DOHH2 (cell line): Measurements from ENCODE around the gene LRRC27.

ENCODE experiments used
- EZH2phosphoT487 ChIP-seq: fragments of 200-600 bp; sonication (generic); IDR thresholded peaks from 2 replicates; pipeline ENCODE4 v1.6.1; 2017; ENCODE audit warnings: borderline replicate concordance, mild to moderate bottlenecking, antibody characterized with exemption, low read length, moderate library complexity, mixed read lengths
- TF ChIP-seq, protein P1 (sequence below): fragments of 200-600 bp; sonication (generic); IDR thresholded peaks from one replicate; pipeline ENCODE4 v1.5.1; 2014; ENCODE audit warnings: antibody characterized with exemption, mild to moderate bottlenecking, low read depth, low read length; ENCODE audit not compliant: poor library complexity, severe bottlenecking

DNA sequence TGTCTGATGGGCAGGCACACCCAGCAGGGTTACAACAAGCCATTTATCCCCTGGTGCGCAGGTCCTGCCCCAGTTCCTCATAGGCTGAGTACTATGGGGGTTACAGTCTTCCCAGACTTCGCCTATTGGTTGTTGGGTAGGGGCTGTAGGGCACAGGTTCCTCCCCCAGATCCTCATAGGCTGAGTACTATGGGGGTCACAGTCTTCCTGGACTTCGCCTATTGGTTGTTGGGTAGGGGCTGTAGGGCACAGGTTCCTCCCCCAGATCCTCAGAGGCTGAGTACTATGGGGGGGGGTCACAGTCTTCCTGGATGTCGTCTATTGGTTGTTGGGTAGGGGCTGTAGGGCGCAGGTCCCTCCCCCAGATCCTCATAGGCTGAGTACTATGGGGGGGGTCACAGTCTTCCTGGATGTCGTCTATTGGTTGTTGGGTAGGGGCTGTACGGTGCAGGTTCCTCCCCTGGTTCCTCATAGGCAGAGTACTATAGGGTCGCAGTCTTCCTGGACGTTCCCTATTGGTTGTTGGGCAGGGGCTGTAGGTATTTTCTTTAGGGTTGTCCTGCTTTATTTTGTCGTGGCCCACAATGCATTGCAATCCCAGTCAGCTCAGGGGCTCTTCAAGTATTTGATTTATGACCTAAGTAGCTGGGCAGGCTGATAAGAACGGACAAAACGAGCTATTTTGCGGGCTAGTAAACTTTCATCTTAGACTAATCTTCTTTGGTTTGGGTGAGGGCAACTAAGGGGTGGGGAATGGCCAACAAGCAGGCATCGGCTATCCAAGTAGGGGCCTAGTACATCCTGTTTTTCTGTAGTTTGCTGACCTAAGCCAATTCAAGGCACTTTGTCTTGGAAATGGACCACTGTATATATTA, 3.4 kb downstream of the LRRC27 start:
- TF ChIP-seq, protein P1, sequence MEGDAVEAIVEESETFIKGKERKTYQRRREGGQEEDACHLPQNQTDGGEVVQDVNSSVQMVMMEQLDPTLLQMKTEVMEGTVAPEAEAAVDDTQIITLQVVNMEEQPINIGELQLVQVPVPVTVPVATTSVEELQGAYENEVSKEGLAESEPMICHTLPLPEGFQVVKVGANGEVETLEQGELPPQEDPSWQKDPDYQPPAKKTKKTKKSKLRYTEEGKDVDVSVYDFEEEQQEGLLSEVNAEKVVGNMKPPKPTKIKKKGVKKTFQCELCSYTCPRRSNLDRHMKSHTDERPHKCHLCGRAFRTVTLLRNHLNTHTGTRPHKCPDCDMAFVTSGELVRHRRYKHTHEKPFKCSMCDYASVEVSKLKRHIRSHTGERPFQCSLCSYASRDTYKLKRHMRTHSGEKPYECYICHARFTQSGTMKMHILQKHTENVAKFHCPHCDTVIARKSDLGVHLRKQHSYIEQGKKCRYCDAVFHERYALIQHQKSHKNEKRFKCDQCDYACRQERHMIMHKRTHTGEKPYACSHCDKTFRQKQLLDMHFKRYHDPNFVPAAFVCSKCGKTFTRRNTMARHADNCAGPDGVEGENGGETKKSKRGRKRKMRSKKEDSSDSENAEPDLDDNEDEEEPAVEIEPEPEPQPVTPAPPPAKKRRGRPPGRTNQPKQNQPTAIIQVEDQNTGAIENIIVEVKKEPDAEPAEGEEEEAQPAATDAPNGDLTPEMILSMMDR, result no peak
- TF ChIP-seq EZH2phosphoT487, result no peak
